Gastroesophageal sphincter (tissue), 4 donors: ENCODE data around the gene TRAPPC6A. TPM values are rescaled to one million over a fixed set of nuclear protein-coding genes. Genes with fewer than 3 reads are reported as not detected.

Source experiments
- ATAC-seq: fragments of 150-250 bp; one replicate; pipeline ENCODE4 v1.9.1; 2016; ENCODE audit warnings: mild to moderate bottlenecking, moderate library complexity
- H3K27ac ChIP-seq, 4 donors: fragments of 200-600 bp; sonication (generic) in 3 of 4; 1 replicate in 3 of 4; 2 replicates in 1 of 4; pipeline ENCODE4 v1.5.1; 2016 to 2019
- H3K27me3 ChIP-seq: fragments of 200-600 bp; sonication (generic); one replicate; pipeline ENCODE4 v1.5.1; 2019
- H3K36me3 ChIP-seq, 2 donors: fragments of 200-600 bp; sonication (generic); one replicate each; pipeline ENCODE4 v1.5.1; 2019; ENCODE audit warnings: control low read depth in 1 of 2
- H3K4me1 ChIP-seq, 3 donors: fragments of 200-600 bp; sonication (generic); 1 replicate in 2 of 3; 2 replicates in 1 of 3; pipeline ENCODE4 v1.5.1; 2016 to 2019; ENCODE audit warnings: control low read depth in 2 of 3
- H3K4me3 ChIP-seq, 2 donors: fragments of 200-600 bp; sonication (generic); one replicate each; pipeline ENCODE4 v1.5.1; 2019; ENCODE audit warnings: mild to moderate bottlenecking in 1 of 2, moderate library complexity in 1 of 2
- H3K9me3 ChIP-seq, 3 donors: fragments of 200-600 bp; sonication (generic); one replicate each; pipeline ENCODE4 v1.5.1; 2017 to 2019; ENCODE audit warnings: control low read depth in 2 of 3
- CTCF ChIP-seq, 4 experiments: fragments of 200-600 bp in 2 of 4; fragments of 450-650 bp in 2 of 4; sonication (generic) in 1 of 4; IDR thresholded peaks; one replicate each; pipeline ENCODE4 v1.5.1; 2017 to 2019; ENCODE audit warnings: antibody characterized with exemption in 4 of 4, mild to moderate bottlenecking in 2 of 4, moderate library complexity in 2 of 4
- EP300 ChIP-seq: sonication (generic); formaldehyde crosslinking; IDR thresholded peaks from one replicate; pipeline ENCODE4 v1.6.1; 2017; ENCODE audit warnings: antibody characterized with exemption, mild to moderate bottlenecking
- POLR2A ChIP-seq, 2 donors: fragments of 450-650 bp; IDR thresholded peaks; one replicate each; pipeline ENCODE4 v1.6.1; 2017; ENCODE audit warnings: antibody characterized with exemption in 2 of 2, mild to moderate bottlenecking in 2 of 2, moderate library complexity in 1 of 2
- POLR2AphosphoS5 ChIP-seq: sonication (generic); formaldehyde crosslinking; IDR thresholded peaks from one replicate; pipeline ENCODE4 v1.6.1; 2017; ENCODE audit warnings: antibody characterized with exemption
- WGBS, 2 donors: methylation state at CpG; one replicate each; pipeline ENCODE4 v1.1.5; 2018; ENCODE audit warnings: low coverage in 1 of 2; 5-methylcytosine and 5-hydroxymethylcytosine counted together
- total RNA-seq, 4 donors: library from RNA; depleted of rRNA; stranded (reverse); fragments of >200 nt; gene quantifications; one replicate each; pipeline ENCODE4 v1.1.0, GENCODE V29; 2016

TRAPPC6A gene
- total RNA-seq, 4 donors from 2014 or later = 16.2 to 24.0 (median 20.7) TPM

DNA sequence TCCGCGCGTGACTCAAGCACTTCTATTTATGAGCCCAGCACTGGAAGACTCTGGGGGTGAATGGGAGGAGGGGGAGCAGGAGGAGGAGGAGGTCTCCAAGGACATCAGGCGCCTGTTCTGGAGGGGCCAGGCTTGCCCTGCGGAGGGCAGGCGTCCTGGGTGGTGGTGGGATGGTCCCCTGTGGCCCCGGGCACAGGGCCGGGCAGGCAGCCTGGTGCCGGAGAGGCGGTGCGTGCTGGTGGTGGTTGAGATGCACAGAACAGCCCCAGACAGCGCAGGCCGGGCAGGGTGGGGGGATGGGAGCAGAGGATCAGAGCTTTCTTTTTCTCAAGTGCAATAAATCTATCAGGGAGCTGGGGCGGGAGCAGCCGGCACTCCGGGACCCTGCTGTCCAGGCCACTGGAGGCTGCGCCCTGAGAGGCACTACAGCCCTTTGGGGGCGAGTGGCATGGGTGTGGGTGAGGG is 31.3 kb downstream of the TRAPPC6A start:
- Histone ChIP-seq H3K4me3 (no peak overlapping the region), H3K4me1 (peaks cover 0 to 5% (median 2%) of the 10 kb centered on the region in 3 donors), H3K9me3 (no peaks in the 10 kb centered on the region), H3K27ac (no peak overlapping the region), H3K27me3 (peaks cover 19% of the 10 kb centered on the region), H3K36me3 (peaks cover 0 to 68% of the 10 kb centered on the region in 2 donors)
- no peak for TF ChIP-seq POLR2AphosphoS5
- no peak for TF ChIP-seq CTCF (IDR thresholded peaks at IDR 0.05)
- TF ChIP-seq EP300 = no peak
- TF ChIP-seq POLR2A (IDR thresholded peaks at IDR 0.05) = no peak
- no peak for ATAC-seq
- 100% methylated on average over 2 of the region's 18 CpGs; no CpG with 5 or more reads in 1 of the 2 donors for WGBS, 2 donors

- Histone ChIP-seq H3K4me3 (no peak overlapping the region), H3K36me3 (peaks cover 0 to 73% of the 10 kb centered on the region in 2 donors), H3K4me1 (peaks cover 0 to under 1% (median 0%) of the 10 kb centered on the region in 3 donors), H3K9me3 (no peaks in the 10 kb centered on the region), H3K27me3 (peaks cover 14% of the 10 kb centered on the region), H3K27ac (no peak overlapping the region)
- no peak for TF ChIP-seq EP300
- no peak for TF ChIP-seq POLR2A (IDR thresholded peaks at IDR 0.05)
- no peak for TF ChIP-seq POLR2AphosphoS5
- TF ChIP-seq CTCF (IDR thresholded peaks at IDR 0.05) = no peak
- 81 to 88% methylated on average over 4 to 5 of the region's 13 CpGs for WGBS, 2 donors
- ATAC-seq = no peak
These were observed 31.8 kb downstream of the TRAPPC6A start for GRCh38 chr19:45146251-45146650.

DNA sequence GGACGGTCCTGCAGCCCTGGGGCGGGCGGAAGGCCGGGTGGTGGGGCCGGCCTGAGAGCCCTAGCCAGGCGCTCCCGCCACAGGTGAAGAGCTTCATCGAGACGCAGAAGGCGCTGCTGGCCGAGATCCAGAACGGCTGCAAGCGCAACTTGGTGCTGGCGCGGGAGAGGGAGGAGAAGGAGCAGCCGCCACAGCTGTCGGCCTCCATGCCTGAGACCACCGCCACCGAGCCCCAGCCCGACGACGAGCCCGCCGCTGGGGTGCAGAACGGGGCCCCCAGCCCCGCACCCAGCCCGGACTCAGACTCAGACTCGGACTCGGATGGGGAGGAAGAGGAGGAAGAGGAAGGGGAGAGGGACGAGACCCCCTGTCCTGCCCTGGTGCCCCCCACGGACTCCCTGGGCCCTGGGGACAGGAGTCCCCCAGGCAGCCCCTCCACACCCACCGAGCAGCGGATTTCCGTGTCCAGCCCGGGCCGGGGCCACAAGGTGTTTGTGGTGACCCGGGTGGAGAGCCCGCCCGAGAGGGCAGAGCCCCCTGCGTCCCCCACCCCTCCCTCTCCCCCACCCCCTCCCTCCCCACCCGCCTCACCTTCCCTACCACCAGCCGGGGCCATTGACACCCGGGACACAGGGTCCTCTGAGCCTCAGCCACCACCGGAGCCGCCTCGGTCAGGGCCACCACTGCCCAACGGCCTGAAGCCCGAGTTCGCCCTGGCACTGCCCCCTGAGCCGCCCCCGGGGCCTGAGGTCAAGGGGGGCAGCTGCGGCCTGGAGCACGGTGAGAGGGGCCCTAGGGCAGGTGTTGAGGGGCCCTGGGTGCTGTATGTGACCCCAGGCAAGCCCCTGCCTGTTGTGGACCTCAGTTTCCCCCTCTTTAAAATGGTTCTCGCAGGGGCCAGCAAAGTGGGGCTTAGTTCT is 32.5 kb downstream of the TRAPPC6A start:
- no peak for ATAC-seq
- Histone ChIP-seq H3K27ac (no peak overlapping the region), H3K27me3 (peaks cover 7% of the 10 kb centered on the region), H3K9me3 (no peaks in the 10 kb centered on the region), H3K4me1 (no peaks in the 10 kb centered on the region), H3K4me3 (no peak overlapping the region), H3K36me3 (peaks cover 0 to 80% of the 10 kb centered on the region in 2 donors)
- no CpG with 5 or more reads among the region's 54 CpGs for WGBS, 2 donors
- TF ChIP-seq CTCF (IDR thresholded peaks at IDR 0.05) = no peak
- no peak for TF ChIP-seq EP300
- TF ChIP-seq POLR2AphosphoS5 = no peak
- TF ChIP-seq POLR2A (IDR thresholded peaks at IDR 0.05) = no peak

- no peaks in the 10 kb centered on the region for H3K4me1 ChIP-seq
- 93 to 100% methylated on average over 3 to 11 of the region's 53 CpGs for WGBS, 2 donors
- peaks cover 0 to 88% of the 10 kb centered on the region in 2 donors for H3K36me3 ChIP-seq
- no peaks in the 10 kb centered on the region for H3K9me3 ChIP-seq
- ATAC-seq = no peak
- TF ChIP-seq POLR2A (IDR thresholded peaks at IDR 0.05) = no peak
- TF ChIP-seq POLR2AphosphoS5 = no peak
- H3K4me3 ChIP-seq = no peak overlapping the region
- H3K27ac ChIP-seq = no peak overlapping the region
- H3K27me3 ChIP-seq = no peaks in the 10 kb centered on the region
These were observed 33.4 kb downstream of the TRAPPC6A start for GRCh38 chr19:45144431-45145269.

- Histone ChIP-seq H3K27ac (no peak overlapping the region), H3K9me3 (no peaks in the 10 kb centered on the region), H3K4me1 (peaks cover 0 to 8% (median 0%) of the 10 kb centered on the region in 3 donors), H3K36me3 (peaks cover 0 to 85% of the 10 kb centered on the region in 2 donors), H3K4me3 (no peak overlapping the region), H3K27me3 (no peaks in the 10 kb centered on the region)
- TF ChIP-seq POLR2AphosphoS5 = no peak
- TF ChIP-seq POLR2A (IDR thresholded peaks at IDR 0.05) = no peak
- TF ChIP-seq EP300 = no peak
- TF ChIP-seq CTCF (IDR thresholded peaks at IDR 0.05) = no peak
- no peak for ATAC-seq
- 64% methylated on average over 8 of the region's 9 CpGs; no CpG with 5 or more reads in 1 of the 2 donors for WGBS, 2 donors
These were observed 35.3 kb downstream of the TRAPPC6A start for GRCh38 chr19:45142726-45143110.
